NCI-H2196 (cell line): Measurements from ENCODE around the gene FAHD2A.
A peak's percentile ranks its signal among the peaks of the same experiment; 100 is the strongest.
"Not testable (repeated sequence)": the region's sequence is repeated elsewhere in the genome, so short reads cannot be mapped to it uniquely, and the experiment has no call there.

Experiments
- DNase-seq: peaks from one replicate; lab custom pipeline; 2025; ENCODE audit not compliant: unreplicated experiment; lab: John Stamatoyannopoulos, UW

Gene FAHD2A

GRCh38 chr2:95389245-95390119 lies 13.0 kb upstream of the FAHD2A start:
- peak; percentile 38 for DNase-seq

- DNase-seq, result no peak
Measured at GRCh38 chr2:95390272-95390880, 12.1 kb upstream of the FAHD2A start.

GRCh38 chr2:95390881-95391321 lies 11.6 kb upstream of the FAHD2A start:
- DNase-seq, result no peak

- DNase-seq, result no peak
Measured at GRCh38 chr2:95391641-95392310, 10.7 kb upstream of the FAHD2A start.

GRCh38 chr2:95392320-95392719 lies 10.2 kb upstream of the FAHD2A start:
- no peak for DNase-seq

- no peak for DNase-seq
Measured at GRCh38 chr2:95392730-95393455, 9.6 kb upstream of the FAHD2A start.

GRCh38 chr2:95393901-95394300 lies 8.6 kb upstream of the FAHD2A start:
- no peak for DNase-seq

GRCh38 chr2:95399061-95399460 lies 3.4 kb upstream of the FAHD2A start:
- DNase-seq, result no peak

- no peak for DNase-seq
Measured at GRCh38 chr2:95401480-95401879, 1.0 kb upstream of the FAHD2A start.

- not testable (repeated sequence) for DNase-seq
Measured at GRCh38 chr2:95402004-95402369, 521 bp upstream of the FAHD2A start.

GRCh38 chr2:95403204-95403721 lies 755 bp downstream of the FAHD2A start:
- DNase-seq, result not testable (repeated sequence)

GRCh38 chr2:95403824-95404223 lies 1.3 kb downstream of the FAHD2A start:
- DNase-seq, result not testable (repeated sequence)

- not testable (repeated sequence) for DNase-seq
Measured at GRCh38 chr2:95404676-95405075, 2.2 kb downstream of the FAHD2A start.

- DNase-seq, result not testable (repeated sequence)
Measured at GRCh38 chr2:95411239-95411638, 8.7 kb downstream of the FAHD2A start.

- peak; percentile 78 for DNase-seq
Measured at GRCh38 chr2:95414015-95414594, 11.6 kb downstream of the FAHD2A start.

GRCh38 chr2:95415138-95415537 lies 12.6 kb downstream of the FAHD2A start:
- not testable (repeated sequence) for DNase-seq

GRCh38 chr2:95415561-95415960 lies 13.1 kb downstream of the FAHD2A start:
- DNase-seq, result not testable (repeated sequence)

- DNase-seq, result not testable (repeated sequence)
Measured at GRCh38 chr2:95427196-95427867, 24.8 kb downstream of the FAHD2A start.

- not testable (repeated sequence) for DNase-seq
Measured at GRCh38 chr2:95429748-95430467, 27.4 kb downstream of the FAHD2A start.
